NCI-H1436 (cell line): Measurements from ENCODE around the gene MPRIP.

Source experiments
- DNase-seq: peaks from one replicate; lab custom pipeline; 2025; lab: John Stamatoyannopoulos, UW

MPRIP gene

DNA sequence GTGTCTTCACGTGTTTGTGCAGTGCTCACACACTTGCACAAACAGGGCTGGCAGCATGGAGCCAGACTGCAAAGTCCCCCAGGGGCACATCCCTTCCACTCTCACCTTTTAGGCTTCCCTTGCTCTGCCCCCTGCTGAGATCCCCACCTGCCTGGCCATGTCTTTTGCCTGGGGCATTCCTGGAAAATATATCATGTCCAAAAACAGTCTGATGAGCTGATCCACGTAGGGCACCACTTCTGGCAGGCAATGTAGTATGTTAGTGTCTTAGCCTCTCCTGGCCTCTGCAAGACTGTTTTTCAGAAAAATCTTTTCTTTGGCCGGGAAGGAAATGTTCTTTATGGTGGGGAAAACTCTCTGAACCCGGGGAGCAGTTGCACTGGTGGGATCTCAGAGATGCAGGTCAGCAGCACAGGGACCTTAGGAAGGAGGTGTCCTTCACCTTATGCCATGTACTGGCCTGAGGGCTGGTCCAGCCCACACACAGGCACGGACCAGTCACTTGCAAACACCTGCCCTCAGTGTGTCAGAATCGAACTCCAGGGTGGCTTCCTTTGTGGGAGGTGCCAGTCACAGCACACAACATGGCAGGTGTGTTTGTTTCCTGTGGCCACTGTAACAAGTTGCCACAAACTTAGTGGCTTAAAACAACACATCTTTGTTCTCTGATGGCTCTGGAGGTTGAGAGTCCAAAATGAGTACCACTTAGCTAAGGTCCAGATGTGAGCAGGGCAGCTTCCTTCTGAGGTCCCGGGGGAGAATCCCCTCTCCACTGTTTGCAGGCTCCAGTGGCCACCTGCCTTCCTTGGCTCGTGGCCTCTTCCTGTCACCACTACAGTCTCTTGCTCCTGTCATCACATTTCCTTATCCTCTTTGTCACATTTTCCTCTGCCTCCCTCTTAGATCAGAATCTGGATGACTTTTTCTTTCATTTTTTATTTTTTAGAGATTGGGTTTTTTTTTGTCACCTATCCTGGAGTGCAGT, 46.6 kb downstream of the MPRIP start:
- DNase-seq: no peak

GRCh38 chr17:17089796-17090641, 47.8 kb downstream of the MPRIP start:
- no peak for DNase-seq

DNA sequence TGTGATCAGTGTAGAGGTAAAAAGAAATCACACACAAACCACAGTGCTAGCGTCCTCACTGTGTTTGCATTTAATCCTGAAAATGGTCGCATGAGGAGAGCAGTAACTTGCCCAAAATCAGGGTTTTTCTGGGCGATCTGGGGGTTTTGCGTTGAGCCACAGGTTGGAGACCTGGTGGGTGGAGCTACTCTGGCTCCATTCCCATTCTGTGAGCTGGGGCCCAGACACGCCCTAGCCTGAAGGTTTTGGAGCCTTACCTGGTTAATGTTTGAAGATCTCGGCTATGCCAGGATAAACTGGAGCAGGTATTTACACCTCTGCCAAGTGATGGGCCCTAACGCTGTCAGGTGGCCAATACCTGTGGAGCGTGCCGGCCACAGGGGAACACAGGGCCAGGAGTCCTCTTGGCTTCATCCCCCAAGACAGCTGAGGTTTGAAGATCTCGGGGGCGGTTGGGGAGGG, 48.4 kb downstream of the MPRIP start:
- no peak for DNase-seq

DNA sequence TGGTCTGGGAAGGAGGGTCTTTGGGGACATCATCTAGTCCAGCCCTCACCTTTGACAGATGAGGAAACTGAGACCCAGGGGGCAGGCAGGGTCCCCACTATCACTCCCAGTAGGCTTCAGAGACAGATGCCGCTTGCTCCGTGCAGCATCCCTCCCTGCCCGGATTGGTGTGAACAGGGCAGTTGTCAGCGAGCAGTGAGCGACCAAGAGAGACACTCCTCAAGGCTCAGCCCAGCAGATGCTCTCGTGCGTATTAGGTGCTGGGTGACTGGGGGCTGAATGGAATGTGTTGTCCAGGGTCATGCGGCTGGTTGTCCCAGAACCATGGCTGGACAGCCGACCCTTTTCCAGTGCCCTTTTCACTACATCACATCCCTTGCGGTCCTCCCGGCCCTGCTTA, 49.0 kb downstream of the MPRIP start:
- no peak for DNase-seq

- DNase-seq: no peak
Observed at GRCh38 chr17:17091856-17092756, 49.8 kb downstream of the MPRIP start.

DNA sequence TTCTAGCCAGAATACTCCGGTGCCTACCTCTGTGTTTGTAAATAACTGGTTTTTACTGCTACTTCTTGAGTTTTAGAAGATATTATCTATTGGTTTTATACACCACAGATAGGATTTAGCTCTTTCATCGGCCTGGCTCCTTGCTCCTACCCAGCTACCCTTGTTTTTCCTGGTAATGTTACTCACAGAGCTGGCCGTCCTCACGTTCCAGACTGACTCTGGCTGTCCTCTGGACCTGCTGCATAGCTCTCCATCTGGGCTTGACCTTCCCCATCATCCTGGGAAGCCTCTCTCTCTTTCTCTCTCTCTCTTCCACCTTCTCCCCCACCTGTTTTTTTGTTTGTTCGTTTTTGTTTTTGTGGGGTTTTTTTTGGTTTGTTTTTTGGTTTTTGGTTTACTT, 51.5 kb downstream of the MPRIP start:
- DNase-seq: no peak

- DNase-seq: no peak
Observed at GRCh38 chr17:17096438-17097178, 54.4 kb downstream of the MPRIP start.

GRCh38 chr17:17097763-17098345, 55.6 kb downstream of the MPRIP start:
- DNase-seq: no peak

DNA sequence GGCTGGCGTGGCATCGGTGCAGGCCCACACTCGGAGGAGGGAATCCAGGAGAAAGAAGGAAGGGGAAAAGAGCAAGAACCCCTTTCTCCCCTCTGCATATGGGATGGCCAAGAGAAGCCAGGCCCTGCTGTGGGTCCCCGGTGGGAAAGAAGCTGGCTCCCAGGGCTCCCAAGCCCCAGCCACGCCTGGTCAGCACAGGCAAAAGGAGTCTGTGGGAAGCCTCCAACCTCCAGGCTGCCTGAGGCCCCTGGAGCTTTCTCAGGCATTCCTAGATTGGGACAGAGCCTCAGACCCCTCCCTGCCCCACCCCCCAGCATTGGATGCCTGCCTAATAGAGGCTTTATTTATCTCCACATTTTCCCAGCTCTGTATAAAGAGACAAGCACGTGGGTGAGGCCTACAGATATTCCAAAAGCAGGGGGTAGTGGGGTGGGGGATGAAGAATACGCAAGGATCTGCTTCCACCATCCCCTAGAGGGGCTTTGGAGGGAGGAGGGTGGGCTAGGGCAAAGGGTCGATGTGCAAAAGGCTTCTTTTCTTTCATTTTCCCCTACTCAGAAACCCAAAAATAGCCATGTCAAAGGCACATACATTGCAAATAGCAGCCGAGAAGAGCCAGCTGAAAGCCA, 56.4 kb downstream of the MPRIP start:
- no peak for DNase-seq

DNA sequence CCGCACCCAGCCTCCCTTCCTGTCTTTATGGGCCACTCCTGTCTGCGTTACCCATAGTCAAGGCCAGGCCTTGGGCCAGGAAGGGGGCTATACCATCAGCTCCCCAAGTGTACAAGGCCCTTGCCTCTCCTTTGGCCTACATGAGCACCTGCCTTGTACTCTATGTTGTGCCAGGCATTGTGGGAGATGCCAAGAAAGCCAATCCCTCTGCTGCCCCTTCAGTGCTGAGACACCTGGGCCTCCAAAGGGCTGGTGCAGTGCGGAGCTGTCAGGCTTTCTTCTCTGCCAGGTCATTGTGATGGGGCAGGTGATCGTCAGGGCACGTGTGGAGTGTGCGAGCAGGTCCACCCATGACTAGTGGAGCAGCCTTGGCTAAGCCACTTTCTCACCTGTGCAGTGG, 59.9 kb downstream of the MPRIP start:
- DNase-seq: no peak

- DNase-seq: no peak
Observed at GRCh38 chr17:17103160-17103559, 60.9 kb downstream of the MPRIP start.

- DNase-seq: no peak
Observed at GRCh38 chr17:17104036-17104435, 61.8 kb downstream of the MPRIP start.

GRCh38 chr17:17104494-17104893, 62.2 kb downstream of the MPRIP start:
- no peak for DNase-seq

DNA sequence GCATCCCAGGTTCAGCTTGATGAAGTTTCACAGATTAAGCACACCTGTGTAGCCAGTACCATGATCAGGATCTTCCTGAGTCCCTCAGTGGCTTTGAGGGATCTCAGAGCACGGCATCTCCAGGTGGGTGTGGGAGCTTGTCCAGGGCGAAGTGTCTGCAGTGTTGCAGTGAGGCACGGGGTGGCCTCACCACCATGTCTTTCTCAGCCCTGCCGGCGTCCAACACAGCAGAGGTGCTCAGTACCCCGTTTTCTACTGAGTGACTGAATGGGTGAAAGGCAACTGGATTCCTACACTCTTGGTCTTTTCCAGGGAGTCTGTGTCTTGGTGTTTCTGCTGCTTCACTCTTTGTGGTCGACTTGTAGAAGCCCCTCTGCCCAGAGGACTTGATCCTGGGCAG, 63.7 kb downstream of the MPRIP start:
- DNase-seq: no peak

DNA sequence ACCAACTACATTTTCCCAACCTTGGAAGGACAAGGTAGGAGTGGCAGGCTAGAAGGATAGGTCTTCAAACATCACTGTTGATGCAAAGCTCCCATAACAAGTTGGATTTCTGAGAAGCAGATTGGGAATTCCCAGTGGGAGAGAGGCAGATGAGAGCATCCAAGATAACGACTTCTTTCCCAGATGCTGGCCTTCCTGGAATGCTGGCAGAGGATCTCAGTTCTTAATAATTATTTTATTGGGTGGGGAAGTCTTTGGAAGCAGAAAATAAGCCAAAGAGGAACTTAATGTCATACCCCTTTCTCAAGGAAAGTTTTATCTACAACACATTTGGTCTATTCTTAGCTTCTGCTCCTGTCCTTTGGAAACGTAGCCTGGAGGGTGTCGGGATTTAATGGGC, 64.5 kb downstream of the MPRIP start:
- DNase-seq: no peak

- DNase-seq: no peak
Observed at GRCh38 chr17:17107281-17107680, 65.0 kb downstream of the MPRIP start.

- no peak for DNase-seq
Observed at GRCh38 chr17:17107891-17108431, 65.7 kb downstream of the MPRIP start.

DNA sequence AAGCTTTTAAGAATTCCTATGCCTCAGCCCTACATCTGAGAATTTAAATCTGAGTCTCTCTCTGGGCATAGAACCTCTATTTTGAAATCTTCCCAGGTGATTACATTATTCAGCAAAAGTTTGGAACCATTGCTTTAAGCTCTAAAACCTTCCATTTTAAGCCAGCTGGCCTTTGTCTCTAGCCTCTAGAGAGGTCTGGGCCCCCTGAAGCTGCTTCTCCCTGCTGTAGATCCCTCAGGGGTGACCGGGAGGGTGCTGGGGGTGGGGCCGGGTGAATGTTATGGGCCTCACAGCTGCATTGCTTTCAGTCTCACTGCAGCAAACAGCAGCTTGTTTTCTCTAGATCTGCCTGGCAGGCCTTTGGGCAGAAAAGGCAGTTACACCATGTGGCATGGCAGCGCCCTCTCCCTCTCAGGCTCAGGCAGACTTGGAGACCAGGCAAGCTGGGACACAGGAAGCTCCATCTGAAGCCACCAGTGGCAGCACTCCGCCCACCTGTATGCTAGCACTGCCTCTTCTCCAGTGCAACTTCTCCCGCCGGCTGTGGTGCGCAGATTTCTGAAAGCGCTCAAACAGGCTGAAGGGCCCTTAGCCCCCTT, 66.3 kb downstream of the MPRIP start:
- DNase-seq: no peak

- DNase-seq: peak; percentile 17
Observed at GRCh38 chr17:17109256-17109655, 67.0 kb downstream of the MPRIP start.
